T-helper 2 cell treated with Interferon-gamma antibody and Interleukin-4, amounts not matched to agents 100 ng/mL and 5 ng/mL, for 36 hours (primary cell): ENCODE measurements around the gene NAT8L. TPM values are rescaled to one million over a fixed set of nuclear protein-coding genes. Genes with fewer than 3 reads are reported as not detected.

Experiments used
- intact Hi-C: fragments of 100-400 bp; cut with micrococcal nuclease; formaldehyde crosslinking; loops from one replicate; pipeline ENCODE4 v1.15.1; 2023
- total RNA-seq: library from RNA; stranded (reverse); gene quantifications from 2 replicates; pipeline ENCODE4 v1.2.3, GENCODE V29; 2022

Gene NAT8L
- total RNA-seq, 1 donor from 2014 or later, result 2.0 TPM

DNA sequence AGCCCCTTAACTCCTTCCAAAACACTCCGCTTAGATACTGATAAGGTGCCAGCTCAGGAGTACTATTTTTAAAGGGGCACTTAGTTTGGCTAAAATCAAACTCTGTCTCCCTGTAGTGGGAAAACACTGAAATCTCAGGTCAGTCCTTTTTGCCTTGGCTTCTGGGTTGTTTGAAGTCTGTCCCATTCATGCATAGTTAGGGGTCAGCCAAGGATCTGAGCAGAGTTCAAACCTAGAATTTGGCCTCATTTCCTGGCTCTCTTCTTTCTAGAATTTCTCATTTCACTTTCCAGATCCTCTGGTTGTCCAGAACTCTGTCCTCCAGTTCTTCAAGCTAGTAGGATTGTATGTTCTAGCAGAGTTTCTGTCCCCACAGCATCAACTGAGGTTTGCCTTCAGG is 31.5 kb downstream of the NAT8L start:
- intact Hi-C loops, result no loop called here

DNA sequence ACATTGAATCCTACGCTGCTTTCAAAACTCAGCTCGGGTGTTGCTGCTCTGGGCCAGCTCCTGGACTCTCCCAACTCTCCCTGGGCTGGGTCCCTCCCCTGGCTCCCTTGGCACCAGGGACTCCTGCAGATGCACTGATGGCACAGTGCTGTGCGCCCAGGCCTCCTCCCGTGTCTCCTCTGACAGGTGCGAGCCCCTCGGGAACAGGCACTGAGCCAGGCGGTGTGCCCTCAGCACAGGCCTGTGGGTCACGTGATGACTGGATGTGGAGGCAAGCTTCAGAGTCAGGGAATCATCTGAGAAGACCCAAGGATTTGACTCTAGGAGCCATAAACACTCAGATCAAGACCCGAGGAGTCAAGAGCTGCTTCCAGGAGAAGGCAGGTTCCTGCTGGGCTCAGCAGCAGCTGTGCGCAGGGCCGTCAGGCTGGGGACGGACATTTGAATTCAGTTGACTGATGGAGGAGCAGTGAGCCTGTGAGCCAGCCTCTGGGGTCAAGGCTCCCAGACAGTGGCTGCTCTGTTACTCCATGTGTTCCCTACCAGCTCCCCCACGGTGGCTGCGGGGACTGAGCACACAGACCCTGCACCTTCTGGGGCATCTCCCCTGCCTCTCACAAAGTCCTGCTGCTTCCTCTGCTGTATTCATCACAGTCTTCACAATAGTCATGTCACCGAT is 33.0 kb downstream of the NAT8L start:
- intact Hi-C loops, result no loop called here

DNA sequence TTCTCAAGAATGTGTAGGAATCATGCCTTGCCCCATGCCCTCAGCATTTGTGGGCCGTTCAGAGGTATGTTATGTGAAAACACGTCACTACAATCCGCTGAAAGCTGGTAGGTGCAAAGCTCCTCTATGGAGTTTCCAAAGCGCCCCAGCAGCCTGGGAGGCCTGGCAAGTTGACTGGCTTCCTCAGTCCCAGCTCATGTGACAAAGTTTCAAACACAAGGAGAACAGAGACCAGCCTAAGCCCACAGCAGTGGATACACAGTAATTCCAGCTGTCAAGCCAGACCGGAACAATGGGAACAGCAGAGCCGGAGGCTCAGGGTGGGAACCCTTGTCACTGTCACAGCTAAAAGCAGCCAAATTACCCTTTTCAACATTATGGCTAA is 33.5 kb downstream of the NAT8L start:
- intact Hi-C loops, result no loop called here

DNA sequence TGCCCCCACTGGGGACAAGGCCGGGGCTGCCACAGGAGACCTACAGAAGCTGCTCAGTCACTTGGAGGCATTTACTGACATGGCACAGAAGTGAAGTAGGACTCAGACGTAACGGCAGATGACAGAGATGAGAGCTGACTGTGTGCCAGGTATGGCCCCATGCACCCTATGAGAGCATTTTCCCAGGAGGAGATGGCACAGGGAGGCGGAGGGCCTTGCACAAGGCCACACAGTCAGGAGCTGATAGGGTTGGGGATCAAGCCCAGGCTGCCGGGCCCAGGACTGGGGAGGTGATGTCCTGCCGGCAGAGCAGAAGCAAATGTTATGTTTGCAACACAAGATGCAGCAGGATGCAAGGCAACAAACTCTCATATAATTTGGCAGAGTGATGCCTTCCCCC is 34.1 kb downstream of the NAT8L start:
- intact Hi-C loops, result no loop called here

DNA sequence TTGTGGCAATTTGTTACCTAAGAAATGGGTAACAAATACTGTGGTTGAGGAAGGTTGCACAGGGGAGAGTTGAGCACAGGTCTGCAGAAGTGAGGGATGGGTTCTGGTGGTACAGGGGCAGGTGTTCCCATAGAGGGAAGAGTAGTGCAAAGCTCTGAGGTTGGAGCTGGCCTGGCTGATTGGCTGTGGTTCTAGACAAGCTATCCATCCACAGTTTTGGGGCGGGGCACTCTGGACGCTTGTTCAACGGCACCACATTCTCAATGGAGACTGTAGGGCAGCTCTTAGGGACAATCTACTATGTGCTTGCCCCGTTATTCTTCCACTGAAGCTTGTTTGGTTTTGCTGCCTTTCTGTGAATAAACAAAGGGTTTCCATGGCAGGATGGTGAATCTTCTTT is 35.4 kb downstream of the NAT8L start:
- intact Hi-C loops, result no loop called here

DNA sequence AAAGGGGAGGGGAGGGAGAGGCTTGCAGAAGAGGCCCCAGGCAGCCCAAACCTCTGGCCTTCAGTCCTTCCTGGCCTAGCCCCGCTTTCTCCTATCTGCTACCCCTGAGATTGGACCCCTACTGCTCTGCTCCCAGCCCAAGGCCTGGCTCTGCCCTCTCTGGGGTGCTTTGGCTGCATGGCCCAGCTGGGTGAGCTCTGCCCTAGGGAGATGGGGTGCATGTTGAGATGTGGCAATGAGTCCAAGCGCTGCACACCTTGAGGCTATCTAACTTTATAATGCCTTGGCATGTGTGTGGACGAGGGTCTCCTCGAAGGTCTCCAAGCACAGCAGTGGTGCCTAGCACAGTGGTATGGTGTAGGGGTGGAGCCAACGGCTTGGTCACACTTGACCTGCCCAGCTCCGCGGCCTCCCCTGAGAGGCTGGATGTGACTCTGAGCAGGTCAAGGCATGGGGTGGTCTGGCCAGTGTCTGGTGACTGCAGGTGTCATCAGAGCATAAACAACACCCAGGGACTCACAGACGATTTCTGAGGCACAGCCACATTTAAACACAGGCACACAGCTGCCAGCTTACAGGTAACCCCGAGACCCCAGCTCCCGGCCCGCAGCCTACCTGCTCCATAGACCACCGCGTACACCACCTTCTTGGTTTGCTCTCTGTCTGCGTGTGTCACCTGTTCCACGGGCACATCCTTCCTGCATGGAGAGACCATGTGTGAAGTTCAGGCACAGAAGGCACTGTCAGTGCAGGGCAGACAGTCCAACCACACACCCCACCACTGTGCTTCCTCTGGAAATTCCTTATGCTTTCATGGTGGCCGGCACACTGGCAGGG is 36.3 kb downstream of the NAT8L start:
- intact Hi-C loops, result no loop called here

DNA sequence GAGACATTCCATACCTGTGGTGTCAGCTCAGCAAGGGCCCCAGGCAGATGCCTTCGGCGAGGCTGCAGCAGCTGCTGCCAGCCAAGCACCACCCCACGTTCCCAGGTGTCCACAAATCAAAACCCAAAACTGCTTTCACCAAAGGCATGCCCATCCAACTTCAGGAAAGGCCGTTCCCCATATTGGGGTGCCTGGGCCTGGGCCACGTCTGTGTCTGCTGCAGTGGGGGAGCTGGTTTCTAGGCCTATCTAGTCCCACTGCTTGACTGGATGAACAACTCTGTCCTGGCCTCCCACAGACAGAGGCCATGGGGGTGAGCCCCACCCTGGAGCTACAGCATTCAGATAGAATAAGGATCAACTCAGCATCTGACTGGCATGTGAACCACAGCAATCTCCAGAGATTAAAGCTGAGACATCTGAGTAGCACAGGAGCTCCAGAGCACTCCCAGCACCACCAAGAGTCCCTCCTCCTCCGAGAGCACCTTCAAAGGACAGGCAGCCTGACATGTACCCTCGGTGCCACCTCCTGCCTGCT is 37.0 kb downstream of the NAT8L start:
- intact Hi-C loops, result no loop called here

DNA sequence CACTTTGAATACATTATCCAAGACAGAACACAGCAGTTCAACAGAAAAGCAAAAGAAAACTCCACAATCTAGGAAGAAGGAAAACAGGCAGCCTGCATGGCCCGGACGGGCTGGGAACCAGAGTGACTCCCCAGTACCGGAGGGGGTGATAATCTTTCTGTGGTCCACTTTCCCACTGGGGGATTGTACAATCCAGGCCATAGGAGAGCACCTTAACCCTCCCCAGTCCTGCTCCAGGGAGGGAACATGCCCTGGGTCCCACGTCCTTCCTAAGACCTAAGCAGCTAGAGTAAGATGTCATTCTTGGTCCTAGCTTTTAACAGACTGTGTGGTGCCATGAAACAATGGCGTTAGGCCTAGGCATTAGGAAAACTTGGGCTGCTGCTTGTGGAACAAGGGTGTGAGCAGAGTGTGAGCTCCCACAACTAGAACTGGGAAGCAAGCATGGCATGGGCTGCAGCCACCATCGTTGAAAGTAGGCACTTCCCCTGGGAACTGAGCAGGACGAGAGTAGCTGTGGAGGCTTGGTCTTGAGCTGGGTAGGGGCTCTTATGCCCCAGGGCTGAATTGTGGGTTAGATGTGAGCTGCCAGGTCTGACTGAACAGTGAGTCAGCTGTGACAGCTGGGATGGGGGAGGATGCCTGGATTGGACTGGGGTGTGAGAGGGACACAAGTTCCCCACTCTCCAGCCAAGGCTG is 42.4 kb downstream of the NAT8L start:
- intact Hi-C loops, result no loop called here

DNA sequence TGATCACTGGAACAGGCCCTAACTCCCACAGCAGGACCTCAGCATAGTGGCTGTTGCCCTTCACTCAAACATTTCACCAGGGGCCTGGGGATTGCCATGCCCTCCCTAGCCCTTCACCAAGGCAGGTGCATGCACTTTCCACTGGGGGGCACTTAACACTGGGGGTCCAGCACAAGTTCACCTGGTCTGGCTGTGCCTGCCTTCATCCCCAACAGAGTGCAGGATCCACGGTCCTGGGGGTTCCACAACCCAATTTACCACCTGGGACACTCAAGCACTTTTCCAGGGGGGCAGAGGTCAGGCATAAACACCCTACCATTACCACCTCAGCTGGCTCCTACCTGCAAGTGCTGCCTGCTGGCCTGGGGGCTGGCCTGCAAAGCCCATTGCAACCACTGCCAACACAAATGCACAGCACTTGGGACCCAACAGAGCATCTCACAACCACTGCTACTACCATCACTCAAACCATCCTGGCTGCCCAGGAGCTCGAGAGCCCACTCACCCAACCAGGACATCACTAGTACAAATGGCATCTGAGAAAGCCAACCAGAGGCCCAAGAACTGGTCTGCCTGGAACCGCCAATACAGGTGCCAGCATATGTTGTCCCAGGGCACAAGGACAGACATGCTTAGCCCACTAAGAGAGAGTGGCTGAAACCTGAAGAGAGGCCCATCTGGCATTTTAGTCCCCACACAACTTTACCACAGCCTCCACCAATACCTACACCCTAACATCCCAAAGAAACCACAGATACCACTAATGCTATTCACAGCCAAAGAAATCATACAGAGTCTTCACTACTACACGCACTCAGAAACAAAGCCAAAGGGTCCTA is 43.1 kb downstream of the NAT8L start:
- intact Hi-C loops, result no loop called here

DNA sequence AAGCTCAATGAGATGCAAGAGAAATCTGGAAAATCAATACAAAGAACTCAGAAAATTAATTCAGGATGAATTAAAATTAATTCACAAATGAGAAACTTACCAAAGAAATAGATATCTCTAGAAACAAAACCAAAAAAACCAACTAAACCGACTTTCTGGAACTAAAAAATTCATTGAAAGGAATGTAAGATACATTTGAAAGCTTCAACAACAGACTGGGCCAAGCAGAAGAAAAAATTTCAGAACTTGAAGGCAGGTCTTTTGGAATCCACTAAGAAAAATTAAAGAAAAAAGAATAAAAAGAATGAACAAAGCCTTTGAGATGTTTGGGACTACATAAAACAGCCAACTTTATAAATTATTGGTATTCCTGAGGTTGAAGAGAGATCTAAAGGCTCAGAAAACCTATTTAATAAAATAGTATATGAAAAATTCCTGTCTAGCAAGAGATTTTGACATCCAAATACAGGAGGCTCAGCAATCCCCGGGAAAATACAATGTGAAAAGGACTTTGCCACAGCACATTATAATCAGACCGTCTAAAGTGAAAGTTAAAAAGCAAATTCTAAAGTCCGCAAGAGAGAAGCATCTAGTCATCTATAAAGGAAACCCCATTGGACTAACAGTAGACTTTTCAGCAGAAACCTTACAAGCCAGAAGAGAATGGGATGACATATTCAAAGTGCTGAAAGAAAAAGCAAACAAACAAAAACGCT is 44.2 kb downstream of the NAT8L start:
- intact Hi-C loops, result no loop called here

DNA sequence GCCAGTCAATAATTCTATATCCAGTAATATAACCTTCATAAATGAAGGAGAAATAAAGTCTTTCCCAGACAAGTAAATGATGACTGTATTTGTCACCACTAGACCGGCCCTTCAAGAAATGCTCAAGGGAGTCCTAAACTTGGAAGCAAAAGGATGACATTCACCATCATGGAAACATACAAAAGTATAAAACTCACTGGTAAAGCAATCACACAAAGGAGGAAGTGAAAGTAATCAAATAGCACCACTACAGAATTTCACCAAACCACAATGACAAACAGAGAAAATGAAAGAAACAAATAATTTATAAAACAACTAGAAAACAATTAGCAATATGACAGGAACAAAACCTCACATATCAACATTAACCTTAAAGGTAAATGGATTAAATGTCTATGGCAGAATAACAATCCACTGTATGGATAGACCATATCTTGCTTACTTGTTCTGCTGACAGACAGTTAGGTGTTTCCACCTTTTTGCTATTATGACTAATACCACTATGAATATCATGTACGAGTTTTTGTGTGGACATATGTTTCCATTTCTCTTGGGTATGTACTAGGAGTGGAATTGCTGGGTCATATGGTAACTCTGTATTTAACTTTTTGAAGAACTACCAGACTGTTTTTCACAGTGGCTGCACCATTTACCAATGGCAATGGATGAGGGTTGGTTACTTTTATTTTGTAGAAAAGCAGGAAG is 44.9 kb downstream of the NAT8L start:
- intact Hi-C loops, result no loop called here

DNA sequence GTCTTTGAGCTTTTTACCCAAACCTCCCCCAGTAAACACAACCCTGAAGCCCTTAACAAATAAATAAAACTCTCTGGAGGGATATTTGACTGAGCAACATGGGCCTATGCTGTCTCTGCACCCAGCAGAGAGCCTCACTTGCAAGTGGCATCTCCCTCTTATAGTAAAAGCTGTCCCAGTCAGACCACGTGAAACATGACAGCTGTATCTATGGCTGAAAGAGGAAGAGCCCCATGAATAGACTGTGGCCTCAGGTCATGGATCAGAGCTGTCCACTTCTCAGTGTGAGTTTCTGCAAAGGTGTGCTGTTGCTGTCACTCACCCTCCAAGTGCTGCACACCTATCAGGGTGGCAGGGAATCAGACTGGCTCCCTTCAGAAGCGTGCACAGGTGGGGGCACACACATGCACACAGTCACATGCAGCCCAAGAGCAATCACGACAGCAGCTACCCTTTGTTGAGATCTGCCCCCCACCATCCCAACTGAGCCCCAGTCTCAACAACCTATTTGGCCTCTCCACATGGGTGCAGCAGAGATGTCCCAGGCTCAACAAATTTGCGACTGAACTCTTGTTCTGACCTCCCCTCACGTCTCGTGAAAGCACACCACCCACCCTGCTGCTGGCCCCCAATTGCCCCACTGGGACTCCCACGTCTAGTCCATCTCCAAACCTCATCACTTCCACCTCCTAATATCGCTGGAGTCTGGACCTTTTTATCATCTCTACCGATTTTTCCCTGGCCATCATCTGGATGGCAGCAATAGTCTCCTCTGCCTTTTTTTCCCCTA is 45.6 kb downstream of the NAT8L start:
- intact Hi-C loops, result no loop called here

DNA sequence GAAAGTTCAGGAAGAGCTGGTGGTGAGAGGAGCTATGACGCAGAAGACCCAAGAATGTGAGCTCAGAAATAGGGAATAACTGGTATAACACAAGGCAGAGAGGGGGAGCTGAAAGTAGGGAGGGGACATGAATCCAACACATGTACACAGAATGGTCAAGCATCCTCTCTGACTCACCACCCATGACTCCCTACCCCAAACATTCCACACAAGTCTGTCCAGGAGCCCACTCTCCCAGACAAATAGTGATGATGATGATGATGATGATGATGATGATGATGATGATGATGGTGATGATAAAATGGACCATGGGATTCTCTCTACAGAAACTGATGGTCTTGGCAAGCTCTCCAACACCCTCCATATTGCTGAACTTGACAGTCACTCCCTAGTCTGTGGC is 46.4 kb downstream of the NAT8L start:
- intact Hi-C loops, result no loop called here

DNA sequence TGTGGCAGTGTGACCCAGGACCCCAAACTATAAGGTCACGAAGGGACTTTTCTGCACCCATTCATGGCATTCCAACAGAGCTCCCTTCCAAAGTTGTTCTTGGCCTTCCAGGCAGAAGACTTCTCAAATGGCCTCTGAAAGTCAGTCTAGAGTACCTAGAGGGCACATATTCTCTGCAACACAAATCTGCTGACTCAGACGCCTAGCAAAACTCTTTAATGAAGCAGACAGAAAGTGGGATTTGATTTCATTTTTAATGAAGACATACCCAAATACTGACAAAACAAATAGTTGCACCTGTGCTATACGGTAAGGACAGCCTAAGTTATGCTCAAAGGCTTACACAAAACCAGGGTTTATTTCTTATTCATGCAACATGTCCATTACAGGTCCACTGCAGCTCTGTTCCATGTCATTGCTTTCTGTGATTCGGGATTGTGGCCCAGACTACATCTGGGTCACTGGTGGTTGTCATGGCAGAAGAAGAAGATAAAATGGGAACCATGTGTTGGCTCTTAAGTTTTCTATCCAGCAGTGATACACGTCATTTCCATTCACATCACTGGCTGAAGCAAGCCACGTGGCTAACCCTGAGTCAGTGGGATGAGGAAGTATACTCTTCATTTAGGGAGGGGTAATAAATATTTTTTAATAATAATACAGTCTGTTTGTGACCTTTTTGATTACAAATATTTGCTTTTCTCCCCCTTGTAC is 57.7 kb downstream of the NAT8L start:
- intact Hi-C loops, result no loop called here
